Central memory CD8-positive, alpha-beta T cell (primary cell): Measurements from ENCODE around the gene BACH1.

ENCODE experiments used
- ATAC-seq: fragments of 150-1000 bp; cut with Tn5 transposase; replicated peaks from 2 replicates; pipeline ENCODE4 v1.10.0; 2022; ENCODE audit warnings: mild to moderate bottlenecking, moderate FRiP score, moderate number of reproducible peaks; ENCODE audit not compliant: poor library complexity, severe bottlenecking; ENCODE audit errors: extremely low read depth
- DNase-seq, 2 donors: peaks; one replicate each; pipeline ENCODE4 v3.0.0; 2021; ENCODE audit warnings: low spot score in 2 of 2
- H3K27ac Mint-ChIP-seq: one replicate; pipeline ENCODE4 v1.8.0; 2022; ENCODE audit warnings: low read depth, mild to moderate bottlenecking, moderate library complexity, mixed read lengths
- H3K27me3 Mint-ChIP-seq: one replicate; pipeline ENCODE4 v1.8.0; 2022; ENCODE audit warnings: mixed read lengths
- H3K36me3 Mint-ChIP-seq: one replicate; pipeline ENCODE4 v1.8.0; 2022; ENCODE audit warnings: mild to moderate bottlenecking, moderate library complexity, mixed read lengths; ENCODE audit not compliant: insufficient read depth
- H3K4me1 Mint-ChIP-seq: one replicate; pipeline ENCODE4 v1.8.0; 2022; ENCODE audit warnings: mixed read lengths
- H3K4me3 Mint-ChIP-seq: one replicate; pipeline ENCODE4 v1.8.0; 2022; ENCODE audit warnings: mild to moderate bottlenecking, moderate library complexity, mixed read lengths
- H3K9me3 Mint-ChIP-seq: one replicate; pipeline ENCODE4 v1.8.0; 2022; ENCODE audit warnings: mixed read lengths

BACH1 gene

DNA sequence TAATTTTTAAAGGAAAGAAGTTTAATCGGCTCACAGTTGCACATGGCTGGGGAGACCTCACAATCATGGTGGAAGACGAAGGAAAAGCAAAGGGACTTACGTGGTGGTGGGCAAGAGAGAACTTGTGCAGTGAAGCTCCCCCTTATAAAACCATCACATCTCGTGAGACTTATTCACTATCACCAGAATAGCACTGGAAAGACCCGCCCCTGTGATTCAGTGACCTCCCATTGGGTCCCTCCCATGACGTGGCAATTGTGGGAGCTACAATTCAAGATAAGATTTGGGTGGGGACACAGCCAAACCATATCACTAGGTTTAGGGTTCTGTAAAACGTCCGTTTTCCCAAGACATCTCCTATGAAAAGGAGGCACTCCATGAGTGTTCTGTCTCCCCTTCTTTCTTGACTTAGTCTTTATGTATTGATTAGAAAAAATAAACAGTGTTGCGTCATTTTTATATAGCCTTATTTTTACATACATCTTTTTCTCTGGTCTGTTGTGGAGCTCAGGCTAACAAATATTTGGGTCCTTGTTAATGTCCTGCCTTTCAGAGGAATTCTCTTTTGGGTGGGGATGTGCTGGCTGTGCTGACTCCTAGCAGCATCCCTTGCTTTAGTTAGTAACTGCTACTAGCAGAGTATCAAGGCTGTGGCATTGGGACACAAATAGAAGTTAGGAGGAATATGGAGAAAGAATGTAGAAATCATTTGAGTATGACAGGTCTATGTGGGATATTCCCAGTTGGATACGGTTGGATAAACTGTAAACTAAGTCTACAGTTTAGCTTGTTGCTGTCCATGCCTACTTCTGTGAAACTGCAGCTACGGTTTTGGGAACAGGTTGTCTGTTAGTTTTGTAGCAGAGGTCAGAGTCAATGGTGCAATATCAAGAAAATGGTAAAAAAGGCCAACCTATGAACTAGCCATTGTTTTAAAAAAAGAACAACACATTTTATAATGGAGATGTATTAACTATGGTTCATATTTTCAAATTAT, 23.5 kb downstream of the BACH1 start:
- no peak for DNase-seq
- ATAC-seq: no peak
- Mint-ChIP-seq H3K27me3 (no peaks in the 10 kb centered on the region), H3K36me3 (peaks cover 16% of the 10 kb centered on the region), H3K9me3 (no peaks in the 10 kb centered on the region), H3K4me3 (no peak overlapping the region), H3K4me1 (peaks cover 28% of the 10 kb centered on the region), H3K27ac (no peak overlapping the region)

DNA sequence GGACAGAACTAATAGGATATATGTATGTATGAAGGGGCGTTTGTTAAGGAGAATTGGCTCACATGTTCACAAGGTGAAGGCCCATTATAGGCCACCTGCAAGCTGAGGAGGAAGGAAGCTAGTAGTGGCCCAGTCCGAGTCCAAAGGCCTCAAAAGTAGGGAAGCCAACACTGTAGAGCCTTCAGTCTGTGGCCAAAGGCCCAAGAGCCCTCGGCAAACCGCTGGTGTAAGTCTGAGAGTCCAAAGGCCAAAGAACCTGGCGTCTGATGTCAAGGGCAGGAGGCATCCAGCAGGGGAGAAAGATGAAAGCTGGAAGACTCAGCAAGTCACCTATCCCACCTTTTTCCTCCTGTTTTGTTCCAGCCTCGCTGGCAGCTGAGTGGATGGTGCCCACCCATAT, 24.5 kb downstream of the BACH1 start:
- Mint-ChIP-seq H3K27me3 (no peaks in the 10 kb centered on the region), H3K4me1 (peaks cover 20% of the 10 kb centered on the region), H3K27ac (no peak overlapping the region), H3K4me3 (no peak overlapping the region), H3K9me3 (no peaks in the 10 kb centered on the region), H3K36me3 (peaks cover 21% of the 10 kb centered on the region)
- DNase-seq (no peak), ATAC-seq (no peak)

GRCh38 chr21:29326914-29327554, 28.3 kb downstream of the BACH1 start:
- Mint-ChIP-seq H3K9me3 (no peaks in the 10 kb centered on the region), H3K4me3 (no peak overlapping the region), H3K27me3 (no peaks in the 10 kb centered on the region), H3K4me1 (peaks cover 6% of the 10 kb centered on the region), H3K36me3 (peaks cover 26% of the 10 kb centered on the region), H3K27ac (no peak overlapping the region)
- no peak for ATAC-seq
- no peak for DNase-seq

DNA sequence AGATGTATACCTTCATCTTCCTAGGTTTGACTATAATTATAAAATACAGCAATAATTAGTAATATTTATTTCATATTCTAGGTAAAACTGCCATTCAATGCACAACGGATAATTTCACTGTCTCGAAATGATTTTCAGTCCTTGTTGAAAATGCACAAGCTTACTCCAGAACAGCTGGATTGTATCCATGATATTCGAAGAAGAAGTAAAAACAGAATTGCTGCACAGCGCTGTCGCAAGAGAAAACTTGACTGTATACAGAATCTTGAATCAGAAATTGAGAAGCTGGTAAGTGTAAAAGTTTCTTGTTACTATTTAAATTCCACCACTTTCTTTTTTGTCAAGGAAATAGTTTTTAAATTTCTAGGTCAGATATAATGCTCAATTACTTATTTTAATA, 30.7 kb downstream of the BACH1 start:
- no peak for ATAC-seq

GRCh38 chr21:29330797-29331196, 32.1 kb downstream of the BACH1 start:
- Mint-ChIP-seq H3K9me3 (no peaks in the 10 kb centered on the region), H3K36me3 (peaks cover 25% of the 10 kb centered on the region), H3K27ac (no peak overlapping the region)

More for the DNA sequence above, 30.7 kb downstream of the BACH1 start:
- Mint-ChIP-seq H3K4me1 (peaks cover 6% of the 10 kb centered on the region), H3K9me3 (no peaks in the 10 kb centered on the region), H3K27ac (no peak overlapping the region), H3K36me3 (peaks cover 26% of the 10 kb centered on the region), H3K4me3 (no peak overlapping the region), H3K27me3 (no peaks in the 10 kb centered on the region)
- no peak for DNase-seq

DNA sequence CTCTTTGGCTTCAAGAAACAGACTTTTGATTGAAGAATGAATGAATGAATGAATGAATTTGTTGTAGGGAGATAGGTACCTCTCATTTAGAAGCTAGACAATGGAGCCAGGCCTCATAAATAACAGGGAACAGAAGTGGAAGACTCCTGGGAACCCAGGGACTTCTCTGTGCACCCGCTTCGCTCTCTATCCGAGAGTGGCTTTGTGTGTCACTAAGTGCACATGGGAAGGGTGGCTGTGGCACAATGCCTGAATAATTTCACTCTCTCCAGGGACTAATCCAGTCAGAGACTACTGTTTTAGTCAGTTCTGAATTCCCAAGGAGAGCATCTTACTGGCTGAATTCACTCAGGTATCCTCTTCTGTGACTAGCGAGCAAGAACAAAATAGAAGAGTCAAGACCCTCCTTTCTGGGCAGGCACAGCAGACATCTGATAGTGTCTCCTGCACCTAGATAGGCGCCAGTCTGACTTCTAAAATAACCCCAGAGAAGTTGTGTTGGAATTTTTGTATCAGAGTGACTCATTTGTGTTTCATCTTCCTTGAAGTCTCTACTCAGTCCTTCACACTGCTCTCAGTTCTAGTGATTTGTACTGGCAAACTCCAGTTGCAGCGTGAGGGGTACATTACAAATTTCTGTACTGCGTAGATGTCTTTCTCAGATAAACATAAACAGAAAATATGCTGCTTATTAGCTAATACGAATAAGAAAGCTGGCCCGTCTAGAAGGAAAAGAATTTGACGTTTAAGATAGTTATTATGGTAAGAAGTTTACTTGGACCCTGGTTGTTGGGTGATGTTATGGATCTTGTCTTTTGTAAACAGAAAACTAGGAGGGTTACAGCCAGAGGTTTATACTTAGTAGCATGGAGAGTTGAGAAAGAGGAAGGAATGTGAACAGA, 34.0 kb downstream of the BACH1 start:
- H3K4me3 Mint-ChIP-seq: no peak overlapping the region
- H3K9me3 Mint-ChIP-seq: no peaks in the 10 kb centered on the region
- DNase-seq: no peak
- H3K36me3 Mint-ChIP-seq: peaks cover 15% of the 10 kb centered on the region
- H3K27ac Mint-ChIP-seq: no peak overlapping the region
- no peaks in the 10 kb centered on the region for H3K27me3 Mint-ChIP-seq
- ATAC-seq: no peak
- H3K4me1 Mint-ChIP-seq: no peaks in the 10 kb centered on the region

More at GRCh38 chr21:29330797-29331196, 32.1 kb downstream of the BACH1 start:
- DNase-seq (no peak), ATAC-seq (no peak)
- H3K27me3 Mint-ChIP-seq: no peaks in the 10 kb centered on the region
- H3K4me3 Mint-ChIP-seq: no peak overlapping the region
- peaks cover 6% of the 10 kb centered on the region for H3K4me1 Mint-ChIP-seq

- H3K4me3 Mint-ChIP-seq: no peak overlapping the region
- ATAC-seq: no peak
- DNase-seq: no peak
- H3K36me3 Mint-ChIP-seq: peaks cover 13% of the 10 kb centered on the region
- H3K4me1 Mint-ChIP-seq: no peaks in the 10 kb centered on the region
- H3K27ac Mint-ChIP-seq: no peak overlapping the region
- no peaks in the 10 kb centered on the region for H3K27me3 Mint-ChIP-seq
- no peaks in the 10 kb centered on the region for H3K9me3 Mint-ChIP-seq
These were observed 34.7 kb downstream of the BACH1 start for GRCh38 chr21:29333406-29333805.

DNA sequence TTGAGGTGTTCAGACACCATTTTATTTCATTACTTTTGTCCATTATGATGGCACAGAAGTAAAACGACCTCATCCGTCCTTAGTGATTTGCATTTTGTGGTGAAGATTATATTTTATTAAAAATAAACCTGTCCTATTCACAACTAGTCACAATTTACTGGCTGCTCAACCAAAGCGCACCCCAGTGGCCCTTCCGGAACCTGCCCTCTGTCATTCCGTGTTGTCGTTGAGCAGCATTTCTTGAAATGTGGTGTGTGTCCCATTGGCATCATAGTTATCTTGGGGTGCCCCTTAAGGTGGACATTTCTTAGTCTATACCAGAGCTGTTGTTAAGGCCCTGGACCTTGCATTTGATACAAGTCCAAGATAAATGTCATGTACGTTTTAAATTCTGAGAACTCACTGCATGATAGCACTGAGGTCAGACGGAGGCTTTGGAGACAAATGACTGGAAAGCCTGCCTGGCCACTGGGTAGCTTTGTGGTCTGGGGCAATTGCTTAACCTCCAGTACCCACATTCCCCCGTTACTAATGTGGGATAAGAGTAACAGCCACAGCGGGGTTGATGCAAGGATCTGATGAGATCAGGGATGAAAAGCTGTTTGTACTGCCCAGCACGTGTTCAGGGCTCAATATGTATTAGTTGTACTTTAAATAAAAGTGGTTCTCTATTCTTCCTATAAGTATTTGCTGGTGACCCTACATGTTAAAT, 36.2 kb downstream of the BACH1 start:
- peaks cover 12% of the 10 kb centered on the region for H3K36me3 Mint-ChIP-seq
- H3K4me1 Mint-ChIP-seq: no peaks in the 10 kb centered on the region
- no peaks in the 10 kb centered on the region for H3K9me3 Mint-ChIP-seq
- ATAC-seq (no peak), DNase-seq (no peak)
- no peaks in the 10 kb centered on the region for H3K27me3 Mint-ChIP-seq
- no peak overlapping the region for H3K4me3 Mint-ChIP-seq
- H3K27ac Mint-ChIP-seq: no peak overlapping the region

- Mint-ChIP-seq H3K4me3 (no peak overlapping the region), H3K27ac (no peak overlapping the region), H3K9me3 (no peaks in the 10 kb centered on the region), H3K4me1 (no peaks in the 10 kb centered on the region), H3K36me3 (peaks cover 9% of the 10 kb centered on the region), H3K27me3 (no peaks in the 10 kb centered on the region)
- DNase-seq: no peak
- no peak for ATAC-seq
These were observed 37.0 kb downstream of the BACH1 start for GRCh38 chr21:29335720-29336119.

- Mint-ChIP-seq H3K4me3 (no peak overlapping the region), H3K4me1 (peaks cover 9% of the 10 kb centered on the region), H3K36me3 (peaks cover 12% of the 10 kb centered on the region), H3K27ac (no peak overlapping the region), H3K27me3 (no peaks in the 10 kb centered on the region), H3K9me3 (no peaks in the 10 kb centered on the region)
- DNase-seq (no peak), ATAC-seq (no peak)
These were observed 39.5 kb downstream of the BACH1 start for GRCh38 chr21:29338256-29338655.

GRCh38 chr21:29340228-29340627, 41.5 kb downstream of the BACH1 start:
- Mint-ChIP-seq H3K27me3 (no peaks in the 10 kb centered on the region), H3K36me3 (peaks cover 10% of the 10 kb centered on the region), H3K9me3 (no peaks in the 10 kb centered on the region), H3K27ac (peak overlapping the region; percentile 29), H3K4me1 (peaks cover 9% of the 10 kb centered on the region), H3K4me3 (no peak overlapping the region)
- DNase-seq (no peak), ATAC-seq (no peak)
